ENCODE measurements around the gene PPFIBP1.
"Not testable (repeated sequence)": the region's sequence is repeated elsewhere in the genome, so short reads cannot be mapped to it uniquely, and the experiment has no call there.

The PPFIBP1 gene

GRCh38 chr12:27572486-27573255, 48.7 kb downstream of the PPFIBP1 start:
- no peak for DNase-seq

- no peak for DNase-seq
Measured at GRCh38 chr12:27573972-27574371, 50.0 kb downstream of the PPFIBP1 start.

- no peak for DNase-seq
Measured at GRCh38 chr12:27575090-27575761, 51.2 kb downstream of the PPFIBP1 start.

- no peak for DNase-seq
Measured at GRCh38 chr12:27575762-27576118, 51.7 kb downstream of the PPFIBP1 start.

- no peak for DNase-seq
Measured at GRCh38 chr12:27576667-27577347, 52.8 kb downstream of the PPFIBP1 start.

- DNase-seq = no peak
Measured at GRCh38 chr12:27577688-27578087, 53.7 kb downstream of the PPFIBP1 start.

- no peak for DNase-seq
Measured at GRCh38 chr12:27578689-27579372, 54.8 kb downstream of the PPFIBP1 start.

- no peak for DNase-seq
Measured at GRCh38 chr12:27580561-27581330, 56.7 kb downstream of the PPFIBP1 start.

GRCh38 chr12:27581331-27581671, 57.3 kb downstream of the PPFIBP1 start:
- DNase-seq = not testable (repeated sequence)

GRCh38 chr12:27581833-27582232, 57.8 kb downstream of the PPFIBP1 start:
- DNase-seq = not testable (repeated sequence)

- not testable (repeated sequence) for DNase-seq
Measured at GRCh38 chr12:27582445-27582844, 58.4 kb downstream of the PPFIBP1 start.

GRCh38 chr12:27583057-27583797, 59.2 kb downstream of the PPFIBP1 start:
- DNase-seq = no peak

- DNase-seq = no peak
Measured at GRCh38 chr12:27583981-27584380, 60.0 kb downstream of the PPFIBP1 start.

GRCh38 chr12:27585739-27586265, 61.8 kb downstream of the PPFIBP1 start:
- no peak for DNase-seq

- DNase-seq = not testable (repeated sequence)
Measured at GRCh38 chr12:27588075-27588730, 64.2 kb downstream of the PPFIBP1 start.

- DNase-seq = no peak
Measured at GRCh38 chr12:27588776-27589175, 64.8 kb downstream of the PPFIBP1 start.

- DNase-seq = no peak
Measured at GRCh38 chr12:27589419-27589818, 65.4 kb downstream of the PPFIBP1 start.

- not testable (repeated sequence) for DNase-seq
Measured at GRCh38 chr12:27591698-27592097, 67.7 kb downstream of the PPFIBP1 start.

- no peak for DNase-seq
Measured at GRCh38 chr12:27592548-27592947, 68.5 kb downstream of the PPFIBP1 start.

- no peak for DNase-seq
Measured at GRCh38 chr12:27593266-27593665, 69.3 kb downstream of the PPFIBP1 start.

GRCh38 chr12:27595231-27595642, 71.2 kb downstream of the PPFIBP1 start:
- no peak for DNase-seq
